DND-41 (cell line): Measurements from ENCODE around the gene PTPN1.

ENCODE experiments used
- ATAC-seq: fragments of 200-7000 bp; cut with Tn5 transposase; 3 replicates; pipeline ENCODE4 v1.9.1; 2021; ENCODE audit warnings: low read depth; ENCODE audit not compliant: insufficient read depth
- DNase-seq: peaks from one replicate; pipeline ENCODE4 v3.0.0-alpha.2; 2020
- H2AFZ ChIP-seq: 2 replicates; pipeline ENCODE4 v1.6.0; 2012; ENCODE audit warnings: low read depth, low read length
- H3K27ac ChIP-seq: 2 replicates; pipeline ENCODE4 v1.5.1; 2012; ENCODE audit warnings: low read length, inconsistent platforms
- H3K27me3 ChIP-seq: fragments of 200-600 bp; sonication (generic); 2 replicates; pipeline ENCODE4 v1.6.0; 2012; ENCODE audit warnings: low read length, mild to moderate bottlenecking, inconsistent platforms; ENCODE audit not compliant: insufficient read depth, poor library complexity
- H3K36me3 ChIP-seq: 2 replicates; pipeline ENCODE4 v1.5.1; 2012; ENCODE audit warnings: low read length, inconsistent platforms; ENCODE audit not compliant: insufficient read depth
- H3K4me1 ChIP-seq: 2 replicates; pipeline ENCODE4 v1.5.1; 2012; ENCODE audit warnings: mild to moderate bottlenecking, low read length; ENCODE audit not compliant: insufficient read depth
- H3K4me2 ChIP-seq: 2 replicates; pipeline ENCODE4 v1.6.0; 2012; ENCODE audit warnings: mild to moderate bottlenecking, moderate library complexity, low read length, inconsistent platforms; ENCODE audit not compliant: insufficient read depth
- H3K4me3 ChIP-seq, 2 experiments: fragments of 200-600 bp in 1 of 2; shearing (Covaris generic) in 1 of 2; 2 replicates each; pipeline ENCODE4 v1.5.1; 2012 to 2016; ENCODE audit warnings: inconsistent platforms in 2 of 2, low read length in 2 of 2, mild to moderate bottlenecking in 2 of 2, low read depth in 1 of 2, moderate library complexity in 1 of 2
- H3K79me2 ChIP-seq: 2 replicates; pipeline ENCODE4 v1.6.0; 2012; ENCODE audit warnings: low read length, inconsistent platforms; ENCODE audit not compliant: insufficient read depth
- H3K9ac ChIP-seq: 2 replicates; pipeline ENCODE4 v1.6.0; 2012; ENCODE audit warnings: low read depth, mild to moderate bottlenecking, inconsistent platforms, low read length, moderate library complexity
- H3K9me3 ChIP-seq: 2 replicates; pipeline ENCODE4 v1.5.1; 2012; ENCODE audit warnings: low read length, moderate library complexity, mild to moderate bottlenecking, inconsistent platforms; ENCODE audit not compliant: insufficient read depth, severe bottlenecking
- H4K20me1 ChIP-seq: 2 replicates; pipeline ENCODE4 v1.6.0; 2012; ENCODE audit warnings: low read length; ENCODE audit not compliant: insufficient read depth
- CTCF ChIP-seq: IDR thresholded peaks from 2 replicates; pipeline ENCODE4 v1.5.1; 2012; ENCODE audit warnings: borderline replicate concordance, low read length, moderate library complexity, mild to moderate bottlenecking; ENCODE audit not compliant: poor library complexity, severe bottlenecking; ENCODE audit errors: extremely low read depth
- EZH2 ChIP-seq: IDR thresholded peaks from 3 replicates; pipeline ENCODE4 v1.6.1; 2012; ENCODE audit warnings: borderline replicate concordance, low read depth, mild to moderate bottlenecking, moderate library complexity, low read length, inconsistent platforms; ENCODE audit not compliant: severe bottlenecking

Gene PTPN1

GRCh38 chr20:50571466-50571865 is 61.3 kb downstream of the PTPN1 start:
- no peak for ATAC-seq
- Histone ChIP-seq H4K20me1 (peaks cover 68% of the 10 kb centered on the region), H3K79me2 (peaks cover 17% of the 10 kb centered on the region), H2AFZ (no peak overlapping the region), H3K4me3 (no peak overlapping the region), H3K27me3 (no peaks in the 10 kb centered on the region), H3K4me2 (no peak overlapping the region), H3K4me1 (peaks cover 29% of the 10 kb centered on the region), H3K27ac (no peak overlapping the region), H3K9me3 (no peaks in the 10 kb centered on the region), H3K36me3 (peaks cover 82% of the 10 kb centered on the region), H3K9ac (no peak overlapping the region)
- no peak for DNase-seq
- no peak for TF ChIP-seq CTCF
- TF ChIP-seq EZH2, result no peak

GRCh38 chr20:50572938-50573777 is 63.0 kb downstream of the PTPN1 start:
- no peaks in the 10 kb centered on the region for H3K27me3 ChIP-seq
- peaks cover 29% of the 10 kb centered on the region for H3K4me1 ChIP-seq
- peaks cover 82% of the 10 kb centered on the region for H3K36me3 ChIP-seq
- ATAC-seq, result no peak
- no peak overlapping the region for H3K9ac ChIP-seq
- H2AFZ ChIP-seq, result no peak overlapping the region
- H3K79me2 ChIP-seq, result peaks cover 17% of the 10 kb centered on the region
- peaks cover 62% of the 10 kb centered on the region for H4K20me1 ChIP-seq
- no peak overlapping the region for H3K27ac ChIP-seq
- TF ChIP-seq CTCF (no peak), EZH2 (no peak)
- no peak overlapping the region for H3K4me2 ChIP-seq
- no peaks in the 10 kb centered on the region for H3K9me3 ChIP-seq
- no peak for DNase-seq
- no peak overlapping the region for H3K4me3 ChIP-seq

- Histone ChIP-seq H3K4me3 (no peak overlapping the region), H4K20me1 (peaks cover 62% of the 10 kb centered on the region), H3K36me3 (peaks cover 83% of the 10 kb centered on the region), H3K27me3 (no peaks in the 10 kb centered on the region), H3K4me2 (no peak overlapping the region), H3K79me2 (peaks cover 17% of the 10 kb centered on the region), H3K9ac (no peak overlapping the region), H2AFZ (no peak overlapping the region), H3K27ac (no peak overlapping the region), H3K4me1 (peaks cover 23% of the 10 kb centered on the region), H3K9me3 (no peaks in the 10 kb centered on the region)
- DNase-seq, result no peak
- TF ChIP-seq CTCF (no peak), EZH2 (no peak)
- ATAC-seq, result no peak
Observed at GRCh38 chr20:50574108-50574507, 63.9 kb downstream of the PTPN1 start.
